HG03135 (cell line): ENCODE measurements around the gene AQP1.

Experiments used
- ATAC-seq: cut with Tn5 transposase; IDR thresholded peaks from one replicate; pipeline ENCODE4 v1.9.1; 2021; ENCODE audit warnings: mild to moderate bottlenecking, moderate library complexity; ENCODE audit not compliant: unreplicated experiment

The AQP1 gene

DNA sequence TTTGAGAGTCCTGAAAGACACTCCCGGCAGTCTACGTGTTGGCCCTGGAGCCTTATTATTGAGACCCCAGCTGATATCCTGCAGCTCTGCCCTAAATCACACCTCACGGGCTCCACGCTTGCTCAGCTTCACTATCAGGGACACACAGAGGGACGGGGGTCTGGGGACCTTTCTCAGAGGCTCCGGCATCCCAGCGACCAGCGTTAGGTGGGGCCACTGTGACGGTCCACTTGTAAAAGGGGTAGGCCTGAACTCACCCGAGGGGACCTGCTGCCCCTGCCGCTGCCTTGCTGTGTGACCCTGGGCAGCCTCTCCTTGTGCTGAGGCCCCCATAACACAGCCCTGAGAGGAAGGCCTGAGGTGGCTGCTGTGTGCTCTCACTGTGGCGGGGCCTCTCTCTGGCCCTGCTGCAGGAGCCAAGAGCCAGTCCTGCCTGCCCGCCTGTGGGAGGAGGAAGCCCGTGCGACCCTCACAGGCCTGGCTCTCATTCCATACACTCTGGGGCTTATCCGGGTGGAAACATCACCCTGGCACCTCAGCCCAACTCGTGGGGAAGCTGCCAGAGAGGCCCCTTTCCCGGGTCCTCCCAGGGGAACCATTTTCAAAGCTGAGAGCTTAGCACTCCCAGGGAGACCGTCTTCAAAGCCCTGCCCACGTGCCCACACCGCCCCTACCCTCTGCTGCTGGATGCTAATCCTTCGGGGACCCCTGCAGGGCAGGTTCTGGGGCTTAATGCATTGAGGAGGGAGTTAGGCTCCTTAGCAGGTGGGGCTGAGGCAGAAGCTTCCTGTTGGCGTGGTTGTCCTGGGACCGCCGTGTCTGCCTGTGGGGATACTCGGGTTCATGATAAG, 21.7 kb downstream of the AQP1 start:
- no peak for ATAC-seq

- no peak for ATAC-seq
Measured at GRCh38 chr7:30934225-30934624, 22.6 kb downstream of the AQP1 start.

DNA sequence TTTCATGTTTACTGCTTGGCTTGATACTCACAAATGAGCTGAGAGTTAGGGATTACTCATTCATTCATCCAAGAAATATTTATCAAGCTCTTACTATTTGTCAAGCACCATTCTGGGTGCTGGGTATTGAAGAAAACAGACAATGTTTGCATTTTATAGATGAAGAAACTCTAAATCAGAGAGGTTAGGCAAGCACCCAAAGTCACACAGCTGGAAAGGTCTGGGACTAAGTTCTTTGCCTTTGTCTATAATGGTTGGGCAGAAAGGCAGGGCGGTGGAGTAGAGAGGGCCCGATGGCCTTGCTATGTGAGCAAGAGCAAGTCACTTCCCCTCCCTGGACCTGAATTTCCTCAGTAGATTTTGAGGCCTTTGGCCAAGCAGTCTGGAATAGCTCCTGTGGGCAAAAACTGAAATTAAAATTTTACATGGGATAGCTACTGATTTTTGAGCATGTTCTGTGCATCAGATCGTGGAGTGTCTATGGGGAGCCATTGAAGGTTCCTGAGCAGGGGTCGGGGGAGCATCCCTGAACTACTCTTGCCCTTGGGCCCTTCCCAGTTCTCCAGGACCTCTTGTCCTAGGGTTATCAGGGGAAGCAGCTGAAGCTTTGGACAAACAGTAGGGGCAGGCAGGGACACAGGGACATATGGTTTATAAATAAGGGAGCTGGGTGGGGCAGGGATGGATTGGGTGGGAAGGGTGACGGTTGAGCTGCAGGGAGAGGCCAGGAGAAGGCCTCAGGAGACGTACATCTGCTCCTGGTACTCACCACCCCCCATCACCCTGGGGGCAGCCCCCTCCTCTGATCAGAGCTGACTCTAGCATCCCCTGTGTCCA, 23.3 kb downstream of the AQP1 start:
- no peak for ATAC-seq

DNA sequence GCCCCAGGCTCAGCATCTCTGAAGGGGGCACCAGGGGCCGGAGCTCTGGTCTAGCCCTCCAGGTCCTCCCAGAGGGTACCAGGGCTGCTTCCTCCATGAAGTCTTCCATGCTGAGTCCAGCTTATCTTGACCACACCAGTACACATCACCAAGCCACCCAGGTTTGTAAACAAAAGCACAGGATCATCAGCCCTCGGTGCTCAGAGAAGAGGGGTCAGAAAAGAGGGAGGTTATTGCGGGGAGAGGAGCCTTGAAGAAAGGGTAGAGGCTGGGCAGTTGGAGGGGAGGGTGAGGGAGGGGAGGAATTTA, 23.9 kb downstream of the AQP1 start:
- ATAC-seq = no peak

GRCh38 chr7:30936650-30937245, 25.1 kb downstream of the AQP1 start:
- no peak for ATAC-seq

- no peak for ATAC-seq
Measured at GRCh38 chr7:30937416-30937815, 25.8 kb downstream of the AQP1 start.

DNA sequence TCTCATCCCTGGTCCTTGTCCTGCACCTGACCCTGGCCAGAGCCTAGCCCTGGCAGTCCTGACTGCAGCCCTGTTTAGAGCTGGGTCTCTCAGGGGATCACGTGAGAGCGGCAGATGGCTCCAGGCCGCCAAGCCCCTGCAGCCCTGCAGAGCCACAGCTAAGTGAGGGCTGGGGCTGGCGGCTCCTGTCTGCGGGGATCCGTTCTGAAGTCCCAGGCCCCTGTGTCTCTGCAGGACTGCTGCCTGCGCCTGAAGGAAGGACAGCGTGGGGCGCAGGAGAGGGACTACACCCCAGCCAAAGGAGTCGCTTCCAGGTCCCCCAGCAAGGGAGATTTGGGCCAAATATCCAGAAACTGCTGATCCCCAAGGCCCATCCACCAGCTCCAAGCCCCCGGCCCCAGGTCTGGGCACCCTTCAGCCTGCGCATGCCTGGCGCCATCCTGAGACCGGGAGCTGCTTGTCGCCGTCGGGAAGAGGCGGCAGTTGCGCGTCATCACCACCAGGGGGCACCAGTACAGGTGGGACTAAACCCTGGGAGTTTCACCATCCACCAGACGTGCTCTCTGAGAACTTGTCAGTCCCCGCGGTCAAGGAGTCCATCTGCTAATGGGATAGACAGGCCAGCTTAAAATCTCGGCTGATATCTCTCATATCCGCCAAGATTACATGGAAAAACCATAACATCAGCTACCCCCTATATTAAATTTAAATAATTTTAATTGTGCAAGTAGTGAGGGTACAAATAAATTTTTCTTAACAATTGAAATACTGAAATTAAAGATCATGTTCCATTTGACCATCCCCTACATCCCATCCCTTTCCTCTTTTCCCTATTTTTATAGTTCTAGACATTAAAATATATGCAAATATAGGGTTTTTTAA, 27.0 kb downstream of the AQP1 start:
- peak; percentile 78 for ATAC-seq

DNA sequence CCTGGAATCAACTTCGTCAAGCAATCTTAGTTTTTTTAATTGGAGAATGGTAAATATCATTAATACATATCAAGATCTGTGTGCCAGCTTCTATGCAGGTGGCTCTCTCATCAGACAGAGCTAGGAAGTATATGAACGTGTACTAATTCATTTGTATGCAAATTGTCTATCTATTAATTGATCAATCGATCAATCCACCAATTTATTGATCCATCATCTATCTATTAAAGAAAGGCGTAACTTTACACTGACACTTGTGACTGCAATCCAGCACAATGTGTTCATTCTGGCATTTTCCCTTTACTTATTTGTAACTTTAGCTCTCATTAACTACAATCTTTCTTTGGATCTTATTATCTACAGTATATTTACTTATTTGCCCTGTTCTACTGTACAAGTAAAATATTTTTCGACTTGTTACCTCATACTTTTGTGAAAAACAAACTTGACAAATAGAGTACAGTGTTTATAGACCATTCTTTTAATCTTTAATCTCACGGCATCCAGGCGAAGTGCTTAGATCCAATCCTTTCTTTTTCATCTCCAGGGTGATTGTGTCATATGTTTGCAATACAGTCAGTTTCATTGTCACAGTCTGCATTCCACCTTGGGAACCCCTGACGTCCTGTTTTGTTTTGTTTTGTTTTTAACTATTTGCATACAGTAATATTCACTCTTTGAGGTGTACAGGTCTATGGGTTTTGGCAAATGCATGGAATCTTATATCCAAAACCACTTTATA, 30.1 kb downstream of the AQP1 start:
- ATAC-seq = no peak

DNA sequence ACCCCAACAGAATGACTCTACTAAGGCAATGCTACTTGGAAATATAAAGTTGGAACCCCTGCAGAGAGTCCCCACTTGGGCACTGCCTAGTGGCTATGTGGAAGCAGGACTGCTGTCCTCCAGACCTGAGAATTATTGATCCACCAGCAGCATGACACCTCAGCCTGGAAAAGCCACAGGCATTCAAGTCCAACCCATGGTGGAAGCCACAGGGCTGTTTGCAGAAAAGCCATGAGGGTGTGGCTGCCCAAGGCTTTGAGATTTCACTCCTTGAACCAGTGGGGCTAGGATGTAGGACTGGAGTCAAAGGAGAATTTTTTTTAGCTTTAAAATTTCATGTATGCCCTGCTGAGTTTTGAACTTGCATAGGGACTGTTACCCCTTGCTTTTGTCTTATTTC, 38.5 kb downstream of the AQP1 start:
- ATAC-seq = no peak

GRCh38 chr7:30954914-30955313, 43.3 kb downstream of the AQP1 start:
- no peak for ATAC-seq

DNA sequence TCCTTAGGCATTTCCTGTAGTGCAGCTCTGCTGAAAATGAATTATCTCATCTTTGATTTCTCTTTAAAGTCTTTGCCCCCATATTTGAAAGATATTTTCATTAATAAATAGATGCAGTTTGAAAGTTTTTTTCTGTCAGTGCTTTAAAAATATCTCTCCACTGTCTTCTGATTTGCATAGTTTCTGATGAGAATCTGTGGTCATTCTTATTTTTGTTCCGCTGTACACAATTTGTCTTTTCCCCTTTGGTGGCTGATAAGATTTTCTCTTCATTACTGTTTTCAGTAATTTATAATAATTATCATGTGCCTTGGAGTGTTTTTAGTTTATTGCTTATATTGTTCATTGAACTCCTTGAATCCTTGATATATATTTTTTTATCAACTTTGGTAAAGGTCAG, 45.1 kb downstream of the AQP1 start:
- no peak for ATAC-seq

GRCh38 chr7:30963842-30964241, 52.2 kb downstream of the AQP1 start, which contains the start of gene GHRHR:
TSS of gene GHRHR (plus strand) at chr7:30963953. CDS start at chr7:30964069, 116 bp downstream.
- ATAC-seq = no peak

DNA sequence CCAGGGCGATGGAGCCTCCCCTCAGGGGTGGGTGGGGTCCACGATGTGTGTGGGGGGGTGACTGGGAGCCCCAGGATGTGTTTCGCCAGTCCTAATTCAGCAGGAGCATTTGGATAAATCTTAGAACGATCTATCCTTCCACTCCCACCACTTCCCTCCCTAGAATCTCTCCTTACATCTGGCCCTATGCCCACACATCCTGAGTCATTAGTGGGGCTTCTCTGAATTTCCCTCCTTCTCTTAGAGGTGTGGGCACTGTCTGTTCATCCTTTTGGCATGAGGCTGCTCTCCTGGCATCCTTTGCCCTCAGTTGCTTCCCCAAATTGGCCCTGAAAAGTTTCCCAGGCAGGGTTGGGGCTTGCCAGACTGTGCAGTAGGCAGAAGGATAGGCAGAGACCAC, 53.7 kb downstream of the AQP1 start:
- no peak for ATAC-seq

- no peak for ATAC-seq
Measured at GRCh38 chr7:30965883-30966282, 54.2 kb downstream of the AQP1 start.

- no peak for ATAC-seq
Measured at GRCh38 chr7:30968294-30968693, 56.6 kb downstream of the AQP1 start.

GRCh38 chr7:30968747-30969603, 57.3 kb downstream of the AQP1 start:
- ATAC-seq = no peak

DNA sequence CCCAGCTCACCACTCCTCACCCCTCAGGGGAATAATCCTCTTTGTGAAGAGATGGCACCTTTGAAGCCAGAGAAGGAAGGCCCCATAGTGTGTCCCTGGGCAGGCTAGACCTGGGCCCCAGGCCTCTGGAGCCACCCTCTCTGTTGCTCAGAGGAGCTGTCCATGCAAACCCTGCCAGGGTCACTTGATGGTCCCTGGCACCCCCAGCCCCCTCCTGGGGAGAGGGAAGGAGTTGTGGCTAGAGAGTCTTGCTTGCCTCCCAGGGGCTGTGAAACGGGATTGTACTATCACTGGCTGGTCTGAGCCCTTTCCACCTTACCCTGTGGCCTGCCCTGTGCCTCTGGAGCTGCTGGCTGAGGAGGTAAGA, 57.9 kb downstream of the AQP1 start:
- ATAC-seq = no peak

GRCh38 chr7:30970074-30970473, 58.4 kb downstream of the AQP1 start:
- no peak for ATAC-seq

DNA sequence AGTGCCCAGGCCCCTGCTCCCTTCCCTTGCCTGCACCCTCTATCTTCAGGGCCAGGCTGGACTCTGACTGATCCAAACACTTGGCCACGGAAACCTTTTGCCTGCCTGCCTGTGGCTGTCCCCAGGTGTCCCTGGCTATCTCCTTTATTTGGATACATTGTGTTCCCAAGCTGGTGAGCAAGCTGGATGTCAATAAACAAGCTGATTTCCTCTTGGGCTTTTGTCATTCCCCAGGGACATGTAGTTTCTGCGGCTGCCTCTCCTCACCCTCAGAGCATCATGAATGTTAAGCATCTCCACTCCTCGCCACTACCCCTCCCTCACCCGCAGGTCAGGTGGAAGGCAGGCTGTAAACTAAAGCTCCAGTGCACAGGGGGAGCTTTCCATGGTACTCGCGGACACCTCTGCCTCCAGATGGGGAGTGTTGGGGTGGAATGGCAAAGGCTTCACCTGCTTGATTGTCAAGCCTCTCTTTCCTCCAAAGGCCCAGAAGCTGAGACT, 59.0 kb downstream of the AQP1 start:
- no peak for ATAC-seq
